HepG2 (cell line): Measurements from ENCODE around the gene ATP8A1. TPM values are rescaled to one million over a fixed set of nuclear protein-coding genes. Genes with fewer than 3 reads are reported as not detected.

ENCODE experiments used
- ATAC-seq: fragments of 200-7000 bp; cut with Tn5 transposase; 3 replicates; pipeline ENCODE4 v1.9.1; 2020; ENCODE audit warnings: mild to moderate bottlenecking, moderate library complexity
- BruUV-seq: library from RNA; stranded (reverse); fragments of 400-500 nt; replicated peaks from 2 replicates; lab custom pipeline; 2021; lab: Mats Ljungman, UMichigan
- CTCF ChIA-PET: fragments of 300-600 bp; formaldehyde crosslinking; extraction: SDS; loops from one replicate; lab custom pipeline; 2021; ENCODE audit warnings: low total read pairs, inconsistent platforms, low intra/inter-chr PET ratio; lab: Yijun Ruan, JAX
- POLR2A ChIA-PET: fragments of 350-600 bp; sonication (Branson Sonifier 250); formaldehyde crosslinking; loops from one replicate; lab custom pipeline; 2020; ENCODE audit warnings: antibody characterized with exemption, inconsistent platforms; lab: Yijun Ruan, JAX
- DNase-seq: peaks from one replicate; pipeline ENCODE4 v3.0.0-alpha.2; 2015; ENCODE audit warnings: low spot score
- FAIRE-seq: peaks from 3 replicates; lab custom pipeline; 2011; peaks lifted over from hg19 to GRCh38; lab: Jason Lieb, UNC
- H2AFZ ChIP-seq: one replicate; pipeline ENCODE4 v1.6.1; 2011; ENCODE audit warnings: low read length, inconsistent platforms
- H3K27ac ChIP-seq: fragments of 300-600 bp; 3 replicates; pipeline ENCODE4 v1.8.0; 2011; ENCODE audit warnings: mixed run types, mild to moderate bottlenecking, mixed read lengths, low read length, inconsistent platforms; ENCODE audit not compliant: insufficient read depth; ENCODE audit errors: extremely low read length
- H3K27me3 ChIP-seq, 2 experiments: fragments of 200-600 bp in 1 of 2; 2 replicates in 1 of 2; 3 replicates in 1 of 2; pipeline versions ENCODE4 v1.6.0 to v1.8.0; 2011; ENCODE audit warnings: low read length in 2 of 2, mild to moderate bottlenecking in 2 of 2, moderate library complexity in 2 of 2, inconsistent platforms in 1 of 2; ENCODE audit not compliant: insufficient read depth in 2 of 2, control insufficient read depth in 1 of 2
- H3K36me3 ChIP-seq, 2 experiments: fragments of 200-600 bp in 1 of 2; replicated peaks in 1 of 2; 2 replicates in 1 of 2; 3 replicates in 1 of 2; pipeline versions ENCODE4 v1.5.1 to v1.8.0; 2011; ENCODE audit warnings: low read length in 2 of 2, inconsistent platforms in 1 of 2; ENCODE audit not compliant: insufficient read depth in 2 of 2, control insufficient read depth in 1 of 2
- H3K4me1 ChIP-seq: 2 replicates; pipeline ENCODE4 v1.5.1; 2012; ENCODE audit warnings: low read length, inconsistent platforms; ENCODE audit not compliant: insufficient read depth
- H3K4me2 ChIP-seq: 2 replicates; pipeline ENCODE4 v1.6.0; 2011; ENCODE audit warnings: low read depth, low read length, inconsistent platforms
- H3K4me3 ChIP-seq, 3 experiments: fragments of 200-600 bp in 1 of 3; sonication (generic), shearing (Covaris generic) in 1 of 3; replicated peaks in 1 of 3; 2 replicates each; pipeline ENCODE4 v1.5.1; 2011 to 2016; ENCODE audit warnings: low read length in 3 of 3, inconsistent platforms in 2 of 3, low read depth in 2 of 3, mild to moderate bottlenecking in 2 of 3, control low read depth in 1 of 3, mixed read lengths in 1 of 3; ENCODE audit not compliant: insufficient read depth in 1 of 3
- H3K79me2 ChIP-seq: one replicate; pipeline ENCODE4 v1.6.1; 2011; ENCODE audit warnings: low read length, inconsistent platforms; ENCODE audit not compliant: insufficient read depth
- H3K9ac ChIP-seq: 2 replicates; pipeline ENCODE4 v1.6.0; 2011; ENCODE audit warnings: mild to moderate bottlenecking, low read depth, low read length, inconsistent platforms; ENCODE audit not compliant: insufficient read depth
- H3K9me3 ChIP-seq: 2 replicates; pipeline ENCODE4 v1.5.1; 2012; ENCODE audit warnings: mild to moderate bottlenecking, low read length
- H4K20me1 ChIP-seq: 2 replicates; pipeline ENCODE4 v1.6.0; 2011; ENCODE audit warnings: inconsistent platforms, mild to moderate bottlenecking, low read length, moderate library complexity; ENCODE audit not compliant: insufficient read depth
- ELF3 ChIP-seq: IDR thresholded peaks from 2 replicates; pipeline ENCODE4 v1.6.1; 2016; ENCODE audit warnings: missing genetic modification reagents, missing compliant biosample characterization
- KLF11 ChIP-seq: IDR thresholded peaks from 2 replicates; pipeline ENCODE4 v1.6.1; 2016; ENCODE audit warnings: missing compliant biosample characterization
- RAD51 ChIP-seq: fragments of 450-650 bp; IDR thresholded peaks from 2 replicates; pipeline ENCODE4 v1.6.1; 2016; ENCODE audit warnings: borderline replicate concordance
- SAP130 ChIP-seq: IDR thresholded peaks from 2 replicates; pipeline ENCODE4 v1.6.1; 2016; ENCODE audit warnings: low read depth
- SNAPC2 ChIP-seq: sonication (generic); formaldehyde crosslinking; IDR thresholded peaks from 2 replicates; pipeline ENCODE4 v1.8.1; 2022; ENCODE audit warnings: mild to moderate bottlenecking, missing genetic modification reagents
- ZBTB39 ChIP-seq: sonication (generic); formaldehyde crosslinking; IDR thresholded peaks from 2 replicates; pipeline ENCODE4 v1.5.0; 2020; ENCODE audit warnings: missing genetic modification reagents
- ZNF296 ChIP-seq: sonication (generic); formaldehyde crosslinking; conservative IDR thresholded peaks from 2 replicates; pipeline ENCODE4 v1.5.0; 2020; ENCODE audit warnings: mild to moderate bottlenecking, missing genetic modification reagents
- ZNF589 ChIP-seq: sonication (generic); formaldehyde crosslinking; conservative IDR thresholded peaks from 2 replicates; pipeline ENCODE4 v1.8.0; 2022; ENCODE audit warnings: mild to moderate bottlenecking, moderate library complexity, missing genetic modification reagents
- ZNF746 ChIP-seq: sonication (generic); formaldehyde crosslinking; IDR thresholded peaks from 2 replicates; pipeline ENCODE4 v1.8.0; 2022; ENCODE audit warnings: mild to moderate bottlenecking, missing genetic modification reagents
- WGBS: methylation state at CpG from one replicate; pipeline ENCODE4 v1.1.6; 2017; ENCODE audit warnings: low lambda C conversion rate; 5-methylcytosine and 5-hydroxymethylcytosine counted together
- in situ Hi-C: cut with HindIII; loops from 2 replicates; pipeline ENCODE4 v1.10.0; 2017; ENCODE audit warnings: low pct_unique_long_range_greater_than_20kb; ENCODE audit not compliant: extremely low pct_ligation_motif_present
- intact Hi-C: fragments of 100-400 bp; cut with micrococcal nuclease; formaldehyde crosslinking; loops from one replicate; pipeline ENCODE4 v1.10.0; 2022; ENCODE audit not compliant: unreplicated experiment
- polyA plus RNA-seq, 8 experiments: library from polyadenylated mRNA; depleted of rRNA in 3 of 8; stranded (reverse) in 7 of 8; unstranded in 1 of 8; fragments of >200 nt; fragmentation: Illumina TruSeq in 4 of 8; extraction: Trizol in 4 of 8; gene quantifications; 2 replicates each; pipeline versions ENCODE4 v1.2.1 to v1.2.3, GENCODE V29; 2011 to 2016; ENCODE audit warnings: low read depth in 4 of 8, missing spikeins in 1 of 8, mixed read lengths in 1 of 8; ENCODE audit not compliant: insufficient read depth in 1 of 8
- total RNA-seq, 5 experiments: library from RNA; depleted of rRNA; stranded (reverse); fragments of >200 nt; fragmentation: Illumina TruSeq; extraction: Trizol; gene quantifications; 2 replicates each; pipeline ENCODE4 v1.2.3, GENCODE V29; 2016; ENCODE audit warnings: low read depth in 1 of 5
- TF ChIP-seq, protein P1 (sequence below): IDR thresholded peaks from 2 replicates; pipeline ENCODE4 v1.6.1; 2016; ENCODE audit warnings: low read depth, missing genetic modification reagents, missing compliant biosample characterization

ATP8A1 gene
- total and polyA plus RNA-seq, 2 of the 13 experiments (the other 11 are each of a cell fraction or from before 2014, with no cell fraction given), result 1.7 to 6.2 TPM

DNA sequence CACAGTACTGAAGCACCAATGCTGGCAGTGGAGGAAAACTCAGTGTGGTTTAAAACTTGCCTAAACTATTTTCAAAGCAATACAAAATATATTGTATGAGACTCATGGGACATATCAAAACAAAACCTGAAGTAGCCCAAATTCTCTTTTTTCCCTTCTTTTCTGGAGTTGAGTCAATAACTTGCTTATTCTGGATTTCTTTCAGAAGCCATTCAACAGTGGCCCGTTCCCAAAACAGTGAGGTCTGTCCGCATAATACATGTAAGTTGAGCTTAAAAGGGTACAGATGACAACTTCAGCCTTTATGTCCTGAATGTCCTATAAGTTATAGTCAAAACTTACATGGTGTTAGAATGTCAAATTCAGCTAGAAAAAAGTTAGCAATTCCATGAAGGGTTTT, 158.9 kb downstream of the ATP8A1 start:
- peaks cover 3% of the 10 kb centered on the region; the same call in 1 of the 2 replicates for H3K4me1 ChIP-seq
- DNase-seq, result no peak
- H3K79me2 ChIP-seq, result no peaks in the 10 kb centered on the region
- in situ Hi-C loops (no loop called here), intact Hi-C loops (no loop called here)
- no peak for TF ChIP-seq RAD51
- TF ChIP-seq SAP130, result no peak
- TF ChIP-seq, protein P1, sequence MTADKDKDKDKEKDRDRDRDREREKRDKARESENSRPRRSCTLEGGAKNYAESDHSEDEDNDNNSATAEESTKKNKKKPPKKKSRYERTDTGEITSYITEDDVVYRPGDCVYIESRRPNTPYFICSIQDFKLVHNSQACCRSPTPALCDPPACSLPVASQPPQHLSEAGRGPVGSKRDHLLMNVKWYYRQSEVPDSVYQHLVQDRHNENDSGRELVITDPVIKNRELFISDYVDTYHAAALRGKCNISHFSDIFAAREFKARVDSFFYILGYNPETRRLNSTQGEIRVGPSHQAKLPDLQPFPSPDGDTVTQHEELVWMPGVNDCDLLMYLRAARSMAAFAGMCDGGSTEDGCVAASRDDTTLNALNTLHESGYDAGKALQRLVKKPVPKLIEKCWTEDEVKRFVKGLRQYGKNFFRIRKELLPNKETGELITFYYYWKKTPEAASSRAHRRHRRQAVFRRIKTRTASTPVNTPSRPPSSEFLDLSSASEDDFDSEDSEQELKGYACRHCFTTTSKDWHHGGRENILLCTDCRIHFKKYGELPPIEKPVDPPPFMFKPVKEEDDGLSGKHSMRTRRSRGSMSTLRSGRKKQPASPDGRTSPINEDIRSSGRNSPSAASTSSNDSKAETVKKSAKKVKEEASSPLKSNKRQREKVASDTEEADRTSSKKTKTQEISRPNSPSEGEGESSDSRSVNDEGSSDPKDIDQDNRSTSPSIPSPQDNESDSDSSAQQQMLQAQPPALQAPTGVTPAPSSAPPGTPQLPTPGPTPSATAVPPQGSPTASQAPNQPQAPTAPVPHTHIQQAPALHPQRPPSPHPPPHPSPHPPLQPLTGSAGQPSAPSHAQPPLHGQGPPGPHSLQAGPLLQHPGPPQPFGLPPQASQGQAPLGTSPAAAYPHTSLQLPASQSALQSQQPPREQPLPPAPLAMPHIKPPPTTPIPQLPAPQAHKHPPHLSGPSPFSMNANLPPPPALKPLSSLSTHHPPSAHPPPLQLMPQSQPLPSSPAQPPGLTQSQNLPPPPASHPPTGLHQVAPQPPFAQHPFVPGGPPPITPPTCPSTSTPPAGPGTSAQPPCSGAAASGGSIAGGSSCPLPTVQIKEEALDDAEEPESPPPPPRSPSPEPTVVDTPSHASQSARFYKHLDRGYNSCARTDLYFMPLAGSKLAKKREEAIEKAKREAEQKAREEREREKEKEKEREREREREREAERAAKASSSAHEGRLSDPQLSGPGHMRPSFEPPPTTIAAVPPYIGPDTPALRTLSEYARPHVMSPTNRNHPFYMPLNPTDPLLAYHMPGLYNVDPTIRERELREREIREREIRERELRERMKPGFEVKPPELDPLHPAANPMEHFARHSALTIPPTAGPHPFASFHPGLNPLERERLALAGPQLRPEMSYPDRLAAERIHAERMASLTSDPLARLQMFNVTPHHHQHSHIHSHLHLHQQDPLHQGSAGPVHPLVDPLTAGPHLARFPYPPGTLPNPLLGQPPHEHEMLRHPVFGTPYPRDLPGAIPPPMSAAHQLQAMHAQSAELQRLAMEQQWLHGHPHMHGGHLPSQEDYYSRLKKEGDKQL (CRISPR knock-in tag), result no peak
- TF ChIP-seq ZNF296, result no peak
- no peak for TF ChIP-seq KLF11 (CRISPR knock-in tag)
- no peak for TF ChIP-seq ZNF589
- TF ChIP-seq ELF3 (CRISPR knock-in tag), result no peak
- TF ChIP-seq SNAPC2 (CRISPR knock-in tag), result no peak
- TF ChIP-seq ZNF746, result no peak
- no peak for TF ChIP-seq ZBTB39 (CRISPR knock-in tag)
- POLR2A ChIA-PET, result no interaction called here
- no peaks in the 10 kb centered on the region for H3K27me3 ChIP-seq
- CTCF ChIA-PET, result no interaction called here
- WGBS, result 90% methylated on average over 2 of the region's 2 CpGs
- FAIRE-seq, result no peak
- no peak overlapping the region for H3K4me2 ChIP-seq
- H3K9ac ChIP-seq, result no peak overlapping the region
- H2AFZ ChIP-seq, result no peak overlapping the region
- no peak for ATAC-seq
- no peaks in the 10 kb centered on the region for H3K9me3 ChIP-seq
- H3K4me3 ChIP-seq, result no peak overlapping the region
- BruUV-seq, result no TSS peak
- H3K27ac ChIP-seq, result no peak overlapping the region
- H4K20me1 ChIP-seq, result no peaks in the 10 kb centered on the region
- no peaks in the 10 kb centered on the region for H3K36me3 ChIP-seq
